GM12878 (cell line): ENCODE data around the gene GPC5. TPM values are rescaled to one million over a fixed set of nuclear protein-coding genes. Genes with fewer than 3 reads are reported as not detected.

Source experiments
- ATAC-seq: fragments of 200-7000 bp; cut with Tn5 transposase; 3 replicates; pipeline ENCODE4 v1.9.1; 2020; ENCODE audit warnings: mild to moderate bottlenecking, moderate library complexity
- BruUV-seq: library from RNA; stranded (reverse); fragments of 400-500 nt; replicated peaks from 2 replicates; lab custom pipeline; 2021; lab: Mats Ljungman, UMichigan
- CTCF ChIA-PET: fragments of 300-600 bp; sonication (Branson Sonifier 250); formaldehyde crosslinking; extraction: SDS; loops from one replicate; lab custom pipeline; 2021; ENCODE audit warnings: inconsistent platforms; lab: Yijun Ruan, JAX
- POLR2A ChIA-PET: fragments of 350-600 bp; formaldehyde crosslinking; extraction: SDS; loops from one replicate; lab custom pipeline; 2021; ENCODE audit warnings: inconsistent platforms; lab: Charles Lee
- RAD21 ChIA-PET: fragments of 300-600 bp; sonication (Branson Sonifier 250); formaldehyde crosslinking; loops from one replicate; lab custom pipeline; 2023; ENCODE audit warnings: antibody characterized with exemption; ENCODE audit not compliant: unreplicated experiment; lab: Charles Lee
- SMC1A ChIA-PET: fragments of 300-600 bp; sonication (Branson Sonifier 250); formaldehyde crosslinking; loops from one replicate; lab custom pipeline; 2023; ENCODE audit not compliant: unreplicated experiment, uncharacterized antibody; lab: Charles Lee
- DNase-seq: peaks from one replicate; pipeline ENCODE4 v3.0.0-alpha.2; 2011; ENCODE audit warnings: low read depth, low spot score
- FAIRE-seq: peaks from 3 replicates; lab custom pipeline; 2011; peaks lifted over from hg19 to GRCh38; lab: Jason Lieb, UNC
- H2AFZ ChIP-seq: 2 replicates; pipeline ENCODE4 v1.6.0; 2011; ENCODE audit warnings: low read depth, low read length, control low read depth; ENCODE audit not compliant: control insufficient read depth
- H3K27ac ChIP-seq: 2 replicates; pipeline ENCODE4 v1.5.1; 2011; ENCODE audit warnings: control low read depth; ENCODE audit not compliant: control insufficient read depth, insufficient read depth
- H3K27me3 ChIP-seq, 2 experiments: replicated peaks in 1 of 2; 2 replicates each; pipeline versions ENCODE4 v1.6.0 to v1.6.1; 2011; ENCODE audit warnings: low read length in 1 of 2; ENCODE audit not compliant: control insufficient read depth in 2 of 2, insufficient read depth in 2 of 2
- H3K36me3 ChIP-seq, 2 experiments: 2 replicates each; pipeline ENCODE4 v1.5.1; 2011; ENCODE audit warnings: low read length in 1 of 2; ENCODE audit not compliant: control insufficient read depth in 2 of 2, insufficient read depth in 2 of 2
- H3K4me1 ChIP-seq: 2 replicates; pipeline ENCODE4 v1.6.1; 2011; ENCODE audit warnings: mild to moderate bottlenecking, low read length, moderate library complexity, mixed read lengths; ENCODE audit not compliant: control insufficient read depth, insufficient read depth
- H3K4me2 ChIP-seq: 2 replicates; pipeline ENCODE4 v1.6.0; 2011; ENCODE audit warnings: control low read depth; ENCODE audit not compliant: control insufficient read depth, insufficient read depth
- H3K4me3 ChIP-seq: fragments of 200-600 bp; sonication (generic); 2 replicates; pipeline ENCODE4 v1.5.1; 2016
- H3K79me2 ChIP-seq: 2 replicates; pipeline ENCODE4 v1.6.0; 2011; ENCODE audit warnings: low read length; ENCODE audit not compliant: control insufficient read depth, insufficient read depth
- H3K9ac ChIP-seq: 2 replicates; pipeline ENCODE4 v1.8.0; 2011; ENCODE audit warnings: low read length, control low read depth, mixed read lengths; ENCODE audit not compliant: control insufficient read depth, insufficient read depth
- H3K9me3 ChIP-seq: replicated peaks from 3 replicates; pipeline ENCODE4 v1.5.1; 2011; ENCODE audit warnings: mild to moderate bottlenecking, low read length; ENCODE audit not compliant: control insufficient read depth, insufficient read depth
- H4K20me1 ChIP-seq: 2 replicates; pipeline ENCODE4 v1.6.0; 2011; ENCODE audit not compliant: control insufficient read depth, insufficient read depth
- EP300 ChIP-seq, 2 experiments: fragments of 150-350 bp in 1 of 2; IDR thresholded peaks; 2 replicates each; pipeline ENCODE4 v1.6.1; 2011 to 2012; ENCODE audit warnings: low read depth in 2 of 2, low read length in 2 of 2, borderline replicate concordance in 1 of 2, improper control_type of control experiment in 1 of 2, inconsistent platforms in 1 of 2; ENCODE audit not compliant: control insufficient read depth in 1 of 2
- JUNB ChIP-seq: IDR thresholded peaks from 2 replicates; pipeline ENCODE4 v1.6.1; 2016; ENCODE audit warnings: antibody characterized with exemption, mild to moderate bottlenecking
- MEF2B ChIP-seq: fragments of 450-650 bp; IDR thresholded peaks from 2 replicates; pipeline ENCODE4 v1.6.1; 2018; ENCODE audit warnings: mild to moderate bottlenecking, moderate library complexity; ENCODE audit not compliant: partially characterized antibody, poor library complexity, severe bottlenecking
- PRDM15 ChIP-seq: fragments of 450-650 bp; formaldehyde crosslinking; IDR thresholded peaks from 2 replicates; pipeline ENCODE4 v1.4.0; 2020; ENCODE audit warnings: mild to moderate bottlenecking, moderate library complexity
- SMARCA5 ChIP-seq: fragments of 450-650 bp; IDR thresholded peaks from 2 replicates; pipeline ENCODE4 v1.6.1; 2017; ENCODE audit warnings: mild to moderate bottlenecking
- TBL1XR1 ChIP-seq: IDR thresholded peaks from 2 replicates; pipeline ENCODE4 v1.6.1; 2012; ENCODE audit warnings: low read depth, low read length, improper control_type of control experiment
- in situ Hi-C: fragments of 300-500 bp; cut with MboI; formaldehyde crosslinking; loops from 9 replicates; pipeline ENCODE4 v1.14.3; 2018; ENCODE audit warnings: mixed read lengths
- intact Hi-C: fragments of 100-400 bp; cut with micrococcal nuclease; formaldehyde crosslinking; loops from one replicate; pipeline ENCODE4 v1.14.2; 2022; ENCODE audit not compliant: unreplicated experiment
- polyA plus RNA-seq, 11 experiments: library from polyadenylated mRNA; depleted of rRNA in 4 of 11; unstranded in 6 of 11; stranded (reverse) in 5 of 11; fragments of >200 nt; fragmentation: Nextera tagmentation in 4 of 11; fragmentation: Illumina TruSeq in 1 of 11; extraction: Ambion mirVana in 4 of 11; extraction: Trizol in 1 of 11; gene quantifications; 1 replicate in 1 of 11; 2 replicates in 10 of 11; pipeline versions ENCODE4 v1.2.1 to v1.2.3, GENCODE V29; 2011 to 2016; ENCODE audit warnings: inconsistent platforms in 2 of 11, missing spikeins in 2 of 11, low read depth in 1 of 11
- total RNA-seq, 4 experiments: library from RNA; depleted of rRNA in 3 of 4; stranded (reverse); fragments of >200 nt in 3 of 4; fragmentation: Illumina TruSeq in 1 of 4; extraction: Trizol in 1 of 4; gene quantifications; 2 replicates each; pipeline versions ENCODE4 v1.2.1 to v1.2.3, GENCODE V29; 2013 to 2021
- TF ChIP-seq, protein P1 (sequence below): IDR thresholded peaks from 2 replicates; pipeline ENCODE4 v1.6.1; 2011; ENCODE audit warnings: low read depth, low read length, improper control_type of control experiment, borderline replicate concordance

The GPC5 gene
- total and polyA plus RNA-seq, 10 of the 15 experiments (the other 5 are each of a cell fraction or from before 2014, with no cell fraction given), result 0.05 to 0.87 (median 0.44) TPM; not detected in 1

DNA sequence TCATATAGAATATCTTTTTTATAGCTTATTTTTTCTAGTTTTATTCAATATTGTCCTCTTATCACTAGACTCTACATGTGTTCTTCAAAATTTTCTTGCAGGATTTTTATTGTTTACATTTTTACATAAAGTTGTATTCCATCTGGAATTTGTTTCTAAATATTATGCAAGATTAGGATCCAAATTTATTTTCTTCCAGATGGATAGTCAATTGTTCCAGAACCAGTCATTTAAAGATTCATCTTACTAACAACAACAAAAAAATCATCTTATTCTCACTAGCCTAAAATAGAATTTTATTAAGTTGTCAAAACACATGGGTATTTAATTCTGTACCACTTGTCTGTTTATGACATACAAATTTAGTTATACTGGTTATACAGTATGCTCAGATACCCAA, 1437.8 kb downstream of the GPC5 start:
- FAIRE-seq (no peak), ATAC-seq (no peak)
- CTCF ChIA-PET, result no interaction called here
- in situ Hi-C loops, result no loop called here
- no peak overlapping the region for H3K27ac ChIP-seq
- no peaks in the 10 kb centered on the region for H3K4me1 ChIP-seq
- no peaks in the 10 kb centered on the region for H3K79me2 ChIP-seq
- no TSS peak for BruUV-seq
- TF ChIP-seq SMARCA5 (no peak), EP300 (IDR thresholded peaks at IDR 0.05; ENCODE audit: borderline replicate concordance in 1 of 2, control insufficient read depth in 1 of 2, low read depth in 2 of 2, low read length in 2 of 2) (no peak), PRDM15 (CRISPR knock-in tag) (no peak), JUNB (no peak), TBL1XR1 (no peak), MEF2B (no peak)
- TF ChIP-seq, protein P1, sequence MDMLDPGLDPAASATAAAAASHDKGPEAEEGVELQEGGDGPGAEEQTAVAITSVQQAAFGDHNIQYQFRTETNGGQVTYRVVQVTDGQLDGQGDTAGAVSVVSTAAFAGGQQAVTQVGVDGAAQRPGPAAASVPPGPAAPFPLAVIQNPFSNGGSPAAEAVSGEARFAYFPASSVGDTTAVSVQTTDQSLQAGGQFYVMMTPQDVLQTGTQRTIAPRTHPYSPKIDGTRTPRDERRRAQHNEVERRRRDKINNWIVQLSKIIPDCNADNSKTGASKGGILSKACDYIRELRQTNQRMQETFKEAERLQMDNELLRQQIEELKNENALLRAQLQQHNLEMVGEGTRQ, result no peak
- TF ChIP-seq, all 136 proteins: peak for 0
- H3K9me3 ChIP-seq, result no peaks in the 10 kb centered on the region
- H3K9ac ChIP-seq, result no peak overlapping the region
- H3K27me3 ChIP-seq, result no peaks in the 10 kb centered on the region
- ChIA-PET RAD21 (no interaction called here), POLR2A (no interaction called here), SMC1A (interaction anchor here (1.4 kb wide), 1 partner anchor 30 kb away, joined by 4 read pairs; no protein-coding TSS in a partner anchor)
- no peak overlapping the region for H3K4me3 ChIP-seq
- no peak overlapping the region for H2AFZ ChIP-seq
- no peaks in the 10 kb centered on the region for H3K36me3 ChIP-seq
- no peak for DNase-seq
- no peak overlapping the region for H3K4me2 ChIP-seq
- intact Hi-C loops, result no loop called here
- no peaks in the 10 kb centered on the region for H4K20me1 ChIP-seq
